ENCODE data around the gene KLRC3.

DNA sequence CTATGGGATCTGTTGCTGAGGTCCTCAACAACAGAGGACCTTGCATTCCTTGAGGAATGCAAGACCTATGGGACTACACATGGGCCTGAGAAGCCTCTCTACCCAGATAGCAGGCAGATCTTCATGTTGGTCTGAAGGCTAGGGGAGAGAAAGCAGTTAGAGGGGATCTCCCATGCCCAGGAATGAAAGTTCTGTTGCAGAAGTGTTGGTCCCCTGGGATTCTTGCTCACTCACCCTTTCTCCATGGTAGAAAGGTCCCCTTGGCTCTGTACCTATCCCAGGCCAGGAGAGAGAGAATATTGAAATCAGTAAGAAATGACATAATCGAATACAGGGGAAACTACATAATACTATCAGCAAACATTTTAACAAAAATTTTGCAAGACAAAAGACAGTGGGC, 49.3 kb upstream of the KLRC3 start:
- TF ChIP-seq, protein P1, sequence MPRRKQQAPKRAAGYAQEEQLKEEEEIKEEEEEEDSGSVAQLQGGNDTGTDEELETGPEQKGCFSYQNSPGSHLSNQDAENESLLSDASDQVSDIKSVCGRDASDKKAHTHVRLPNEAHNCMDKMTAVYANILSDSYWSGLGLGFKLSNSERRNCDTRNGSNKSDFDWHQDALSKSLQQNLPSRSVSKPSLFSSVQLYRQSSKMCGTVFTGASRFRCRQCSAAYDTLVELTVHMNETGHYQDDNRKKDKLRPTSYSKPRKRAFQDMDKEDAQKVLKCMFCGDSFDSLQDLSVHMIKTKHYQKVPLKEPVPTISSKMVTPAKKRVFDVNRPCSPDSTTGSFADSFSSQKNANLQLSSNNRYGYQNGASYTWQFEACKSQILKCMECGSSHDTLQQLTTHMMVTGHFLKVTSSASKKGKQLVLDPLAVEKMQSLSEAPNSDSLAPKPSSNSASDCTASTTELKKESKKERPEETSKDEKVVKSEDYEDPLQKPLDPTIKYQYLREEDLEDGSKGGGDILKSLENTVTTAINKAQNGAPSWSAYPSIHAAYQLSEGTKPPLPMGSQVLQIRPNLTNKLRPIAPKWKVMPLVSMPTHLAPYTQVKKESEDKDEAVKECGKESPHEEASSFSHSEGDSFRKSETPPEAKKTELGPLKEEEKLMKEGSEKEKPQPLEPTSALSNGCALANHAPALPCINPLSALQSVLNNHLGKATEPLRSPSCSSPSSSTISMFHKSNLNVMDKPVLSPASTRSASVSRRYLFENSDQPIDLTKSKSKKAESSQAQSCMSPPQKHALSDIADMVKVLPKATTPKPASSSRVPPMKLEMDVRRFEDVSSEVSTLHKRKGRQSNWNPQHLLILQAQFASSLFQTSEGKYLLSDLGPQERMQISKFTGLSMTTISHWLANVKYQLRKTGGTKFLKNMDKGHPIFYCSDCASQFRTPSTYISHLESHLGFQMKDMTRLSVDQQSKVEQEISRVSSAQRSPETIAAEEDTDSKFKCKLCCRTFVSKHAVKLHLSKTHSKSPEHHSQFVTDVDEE (CRISPR knock-in tag; IDR thresholded peaks at IDR 0.05): no peak
- no peak for TF ChIP-seq RARB (CRISPR knock-in tag; IDR thresholded peaks at IDR 0.05)
- no peak for TF ChIP-seq ZFP3 (CRISPR knock-in tag; IDR thresholded peaks at IDR 0.05)
- no peak for TF ChIP-seq SNAI2 (CRISPR knock-in tag; IDR thresholded peaks at IDR 0.05)
- TF ChIP-seq, protein P2, sequence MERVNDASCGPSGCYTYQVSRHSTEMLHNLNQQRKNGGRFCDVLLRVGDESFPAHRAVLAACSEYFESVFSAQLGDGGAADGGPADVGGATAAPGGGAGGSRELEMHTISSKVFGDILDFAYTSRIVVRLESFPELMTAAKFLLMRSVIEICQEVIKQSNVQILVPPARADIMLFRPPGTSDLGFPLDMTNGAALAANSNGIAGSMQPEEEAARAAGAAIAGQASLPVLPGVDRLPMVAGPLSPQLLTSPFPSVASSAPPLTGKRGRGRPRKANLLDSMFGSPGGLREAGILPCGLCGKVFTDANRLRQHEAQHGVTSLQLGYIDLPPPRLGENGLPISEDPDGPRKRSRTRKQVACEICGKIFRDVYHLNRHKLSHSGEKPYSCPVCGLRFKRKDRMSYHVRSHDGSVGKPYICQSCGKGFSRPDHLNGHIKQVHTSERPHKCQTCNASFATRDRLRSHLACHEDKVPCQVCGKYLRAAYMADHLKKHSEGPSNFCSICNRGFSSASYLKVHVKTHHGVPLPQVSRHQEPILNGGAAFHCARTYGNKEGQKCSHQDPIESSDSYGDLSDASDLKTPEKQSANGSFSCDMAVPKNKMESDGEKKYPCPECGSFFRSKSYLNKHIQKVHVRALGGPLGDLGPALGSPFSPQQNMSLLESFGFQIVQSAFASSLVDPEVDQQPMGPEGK (CRISPR knock-in tag; IDR thresholded peaks at IDR 0.05; ENCODE audit: borderline replicate concordance): no peak
- TF ChIP-seq OSR1 (CRISPR knock-in tag; IDR thresholded peaks at IDR 0.05): no peak

All from SK-N-SH treated with all-trans-retinoic acid at 6 μM for 48 hours (cell line).